DOHH2 (cell line): ENCODE measurements around the gene TRPC4AP.

Source experiments
- H3F3A ChIP-seq: fragments of 200-600 bp; sonication (generic), shearing (Covaris generic); 2 replicates; pipeline ENCODE4 v1.6.0; 2016; ENCODE audit warnings: antibody characterized with exemption, mild to moderate bottlenecking; ENCODE audit not compliant: control insufficient read depth, insufficient read depth
- H3K27ac ChIP-seq: fragments of 200-600 bp; sonication (generic); 2 replicates; pipeline ENCODE4 v1.5.1; 2014; ENCODE audit warnings: low read depth, mild to moderate bottlenecking, low read length, moderate library complexity
- H3K27me3 ChIP-seq: fragments of 200-600 bp; sonication (generic); 2 replicates; pipeline ENCODE4 v1.6.1; 2014; ENCODE audit warnings: mild to moderate bottlenecking, low read length, mixed read lengths; ENCODE audit not compliant: control insufficient read depth
- H3K36me3 ChIP-seq: fragments of 200-600 bp; sonication (generic); 2 replicates; pipeline ENCODE4 v1.6.1; 2014; ENCODE audit warnings: mild to moderate bottlenecking, low read length, moderate library complexity, mixed read lengths; ENCODE audit not compliant: control insufficient read depth
- H3K4me1 ChIP-seq: fragments of 200-600 bp; sonication (generic); 2 replicates; pipeline ENCODE4 v1.6.1; 2014; ENCODE audit warnings: mild to moderate bottlenecking, low read length, mixed read lengths; ENCODE audit not compliant: control insufficient read depth
- H3K4me2 ChIP-seq: fragments of 200-600 bp; sonication (generic); 2 replicates; pipeline ENCODE4 v1.6.0; 2014; ENCODE audit warnings: mild to moderate bottlenecking, low read length, moderate library complexity
- H3K4me3 ChIP-seq: fragments of 200-600 bp; sonication (generic); 2 replicates; pipeline ENCODE4 v1.5.1; 2014; ENCODE audit warnings: mild to moderate bottlenecking, low read length, mixed read lengths
- H3K79me2 ChIP-seq: fragments of 200-600 bp; sonication (generic); 2 replicates; pipeline ENCODE4 v1.6.1; 2014; ENCODE audit warnings: mild to moderate bottlenecking, low read length, mixed read lengths; ENCODE audit not compliant: control insufficient read depth
- H3K9me2 ChIP-seq: fragments of 200-600 bp; sonication (generic); replicated peaks from 2 replicates; pipeline ENCODE4 v1.6.1; 2014; ENCODE audit warnings: mild to moderate bottlenecking, low read length, mixed read lengths; ENCODE audit not compliant: control insufficient read depth
- H3K9me3 ChIP-seq: fragments of 200-600 bp; sonication (generic); 2 replicates; pipeline ENCODE4 v1.6.1; 2014; ENCODE audit warnings: antibody characterized with exemption, low read length, mixed read lengths; ENCODE audit not compliant: control insufficient read depth, insufficient read depth
- H4K20me1 ChIP-seq: fragments of 200-600 bp; sonication (generic); 2 replicates; pipeline ENCODE4 v1.6.0; 2014; ENCODE audit warnings: low read depth, mild to moderate bottlenecking, antibody characterized with exemption, low read length, moderate library complexity; ENCODE audit not compliant: control insufficient read depth, insufficient read depth
- CTCF ChIP-seq: fragments of 200-600 bp; sonication (generic); IDR thresholded peaks from one replicate; pipeline ENCODE4 v1.5.1; 2014; ENCODE audit warnings: antibody characterized with exemption, mild to moderate bottlenecking, low read depth, low read length; ENCODE audit not compliant: poor library complexity, severe bottlenecking
- EZH2phosphoT487 ChIP-seq: fragments of 200-600 bp; sonication (generic); IDR thresholded peaks from 2 replicates; pipeline ENCODE4 v1.6.1; 2017; ENCODE audit warnings: borderline replicate concordance, mild to moderate bottlenecking, antibody characterized with exemption, low read length, moderate library complexity, mixed read lengths

The TRPC4AP gene

DNA sequence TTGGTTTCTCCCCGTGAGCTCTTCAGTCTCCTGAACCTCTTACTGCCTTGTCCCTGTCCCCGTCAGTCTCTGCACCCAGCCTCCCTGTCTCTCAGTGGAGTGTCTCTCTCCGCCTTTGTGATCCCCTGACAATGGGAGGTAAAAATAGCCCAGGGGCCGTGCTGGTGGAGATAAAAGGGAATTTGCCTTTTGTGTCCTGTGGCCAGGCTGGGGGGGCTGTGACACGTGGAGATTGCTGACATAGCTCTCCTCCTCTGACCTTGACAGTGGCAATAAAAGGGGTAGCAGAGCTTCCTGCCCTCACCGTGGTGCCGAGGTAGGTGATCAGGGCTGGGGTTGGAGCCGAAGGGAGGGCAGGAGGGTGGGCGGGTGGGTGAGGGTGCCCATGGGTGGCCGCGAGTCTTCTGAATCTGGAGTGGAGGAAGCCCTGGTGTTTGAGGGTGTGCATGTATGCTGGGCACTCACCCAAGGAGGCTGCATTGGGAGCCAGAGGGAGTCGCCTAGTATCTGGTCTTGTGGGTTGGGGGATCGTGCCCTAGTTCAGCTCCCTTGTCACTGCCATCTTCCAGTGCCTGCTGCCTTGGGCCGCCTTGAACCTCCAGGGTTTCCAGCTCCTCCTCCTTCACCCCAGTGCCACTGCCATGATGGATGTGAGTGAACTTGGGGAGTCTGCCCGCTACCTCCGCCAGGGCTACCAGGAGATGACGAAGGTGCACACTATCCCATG lies 115.1 kb downstream of the TRPC4AP start:
- H3K79me2 ChIP-seq: no peaks in the 10 kb centered on the region
- no peaks in the 10 kb centered on the region for H4K20me1 ChIP-seq
- no peaks in the 10 kb centered on the region for H3K9me2 ChIP-seq
- TF ChIP-seq CTCF (no peak), EZH2phosphoT487 (no peak)
- no peaks in the 10 kb centered on the region for H3K9me3 ChIP-seq
- H3K36me3 ChIP-seq: no peaks in the 10 kb centered on the region
- no peak overlapping the region for H3K27ac ChIP-seq
- no peak overlapping the region for H3K4me3 ChIP-seq
- no peaks in the 10 kb centered on the region for H3K27me3 ChIP-seq
- no peaks in the 10 kb centered on the region for H3F3A ChIP-seq
- no peak overlapping the region for H3K4me2 ChIP-seq
- H3K4me1 ChIP-seq: no peaks in the 10 kb centered on the region

DNA sequence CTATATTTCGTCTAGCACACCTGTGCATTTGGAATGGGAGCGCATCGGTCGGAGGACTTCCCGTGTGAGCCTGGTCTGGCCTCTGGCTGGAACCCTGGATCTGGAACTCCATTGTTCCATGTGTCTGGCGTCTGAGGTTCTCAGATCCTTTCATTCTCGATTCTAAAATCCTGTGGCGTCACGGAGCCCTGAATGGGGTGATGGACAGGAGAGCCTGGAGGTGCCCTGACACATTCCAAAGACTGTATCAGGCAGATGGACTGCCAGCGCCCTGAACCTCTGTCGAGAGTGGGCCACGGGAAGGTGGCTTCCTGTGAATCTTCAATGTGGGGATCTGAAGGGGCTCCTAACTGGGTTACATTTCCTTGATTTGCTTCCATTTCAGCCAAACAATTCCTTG lies 116.3 kb downstream of the TRPC4AP start:
- Histone ChIP-seq H3K4me1 (no peaks in the 10 kb centered on the region), H3K9me2 (no peaks in the 10 kb centered on the region), H3K36me3 (no peaks in the 10 kb centered on the region), H3K27ac (no peak overlapping the region), H3F3A (no peaks in the 10 kb centered on the region), H3K4me3 (no peak overlapping the region), H3K79me2 (no peaks in the 10 kb centered on the region), H3K9me3 (no peaks in the 10 kb centered on the region), H3K4me2 (no peak overlapping the region), H4K20me1 (no peaks in the 10 kb centered on the region), H3K27me3 (no peaks in the 10 kb centered on the region)
- TF ChIP-seq EZH2phosphoT487: no peak
- no peak for TF ChIP-seq CTCF

GRCh38 chr20:34974246-34974645 lies 118.4 kb downstream of the TRPC4AP start:
- no peaks in the 10 kb centered on the region for H4K20me1 ChIP-seq
- no peaks in the 10 kb centered on the region for H3K36me3 ChIP-seq
- no peaks in the 10 kb centered on the region for H3K9me2 ChIP-seq
- no peaks in the 10 kb centered on the region for H3K27me3 ChIP-seq
- no peak overlapping the region for H3K27ac ChIP-seq
- no peaks in the 10 kb centered on the region for H3K9me3 ChIP-seq
- H3K4me3 ChIP-seq: no peak overlapping the region
- H3K79me2 ChIP-seq: no peaks in the 10 kb centered on the region
- H3K4me1 ChIP-seq: no peaks in the 10 kb centered on the region
- H3K4me2 ChIP-seq: no peak overlapping the region
- TF ChIP-seq CTCF: no peak
- TF ChIP-seq EZH2phosphoT487: no peak
- no peaks in the 10 kb centered on the region for H3F3A ChIP-seq
